G401 (cell line): Measurements from ENCODE around the gene SSX4B. TPM values are rescaled to one million over a fixed set of nuclear protein-coding genes. Genes with fewer than 3 reads are reported as not detected.
"Not testable (repeated sequence)": the region's sequence is repeated elsewhere in the genome, so short reads cannot be mapped to it uniquely, and the experiment has no call there.

ENCODE experiments used
- DNase-seq: peaks from one replicate; pipeline ENCODE4 v3.0.0-alpha.2; 2015; ENCODE audit warnings: low spot score
- in situ Hi-C: cut with HindIII; loops from 2 replicates; pipeline ENCODE4 v1.10.0; 2016; ENCODE audit warnings: low sequenced_read_pairs, mixed read lengths
- total RNA-seq: library from RNA; depleted of rRNA; stranded (reverse); fragments of >200 nt; shearing (Covaris generic); gene quantifications from 2 replicates; pipeline ENCODE4 v1.2.3, GENCODE V29; 2014; rRNA removed

SSX4B gene
- total RNA-seq, 1 experiment from 2014 or later: not detected

GRCh38 chrX:48356315-48357094 is 55.3 kb downstream of the SSX4B start, which contains the start of gene SSX3:
Gene SSX3, minus strand, starts transcription at chrX:48356703. Its CDS starts 1,454 bp downstream, at chrX:48355249.
- DNase-seq, in situ Hi-C loops: not testable (repeated sequence)

Other genes with a start within 250 kb of the SSX4B start
- not detected in 2 replicates for gene SSX5, start 215.2 kb downstream of the SSX4B start, total RNA-seq
- gene SSX1, start 156.6 kb downstream of the SSX4B start, total RNA-seq: not detected in 2 replicates
- gene SSX3, start 55.3 kb downstream of the SSX4B start, total RNA-seq: not detected in 2 replicates
- not detected in 2 replicates for gene SSX4, start 28.4 kb downstream of the SSX4B start, total RNA-seq
- gene SLC38A5, start 58.3 kb upstream of the SSX4B start, total RNA-seq: 55.7 and 82.7 TPM in 2 replicates
- gene FTSJ1, start 64.2 kb upstream of the SSX4B start, total RNA-seq: 38.7 and 64.6 TPM in 2 replicates
- 3.5 and 11.8 TPM in 2 replicates for gene PORCN, start 97.0 kb upstream of the SSX4B start, total RNA-seq
- 87.4 and 107 TPM in 2 replicates for gene EBP, start 109.8 kb upstream of the SSX4B start, total RNA-seq
- gene TBC1D25, start 127.8 kb upstream of the SSX4B start, total RNA-seq: 2.0 and 6.6 TPM in 2 replicates
- 297 and 376 TPM in 2 replicates for gene RBM3, start 162.5 kb upstream of the SSX4B start, total RNA-seq
- gene WDR13, start 185.5 kb upstream of the SSX4B start, total RNA-seq: 71.3 and 76.8 TPM in 2 replicates